Neural progenitor cell (in vitro differentiated cells): ENCODE results near the gene PCNX2.

Source experiments
- EZH2 ChIP-seq: fragments of 200-600 bp; sonication (generic); IDR thresholded peaks from 2 replicates; pipeline ENCODE4 v1.6.1; 2017; ENCODE audit warnings: antibody characterized with exemption, mild to moderate bottlenecking, moderate library complexity
- TF ChIP-seq, protein P1 (sequence below): fragments of 200-600 bp; sonication (generic); IDR thresholded peaks from 2 replicates; pipeline ENCODE4 v1.5.1; 2017; ENCODE audit warnings: antibody characterized with exemption, mild to moderate bottlenecking

DNA sequence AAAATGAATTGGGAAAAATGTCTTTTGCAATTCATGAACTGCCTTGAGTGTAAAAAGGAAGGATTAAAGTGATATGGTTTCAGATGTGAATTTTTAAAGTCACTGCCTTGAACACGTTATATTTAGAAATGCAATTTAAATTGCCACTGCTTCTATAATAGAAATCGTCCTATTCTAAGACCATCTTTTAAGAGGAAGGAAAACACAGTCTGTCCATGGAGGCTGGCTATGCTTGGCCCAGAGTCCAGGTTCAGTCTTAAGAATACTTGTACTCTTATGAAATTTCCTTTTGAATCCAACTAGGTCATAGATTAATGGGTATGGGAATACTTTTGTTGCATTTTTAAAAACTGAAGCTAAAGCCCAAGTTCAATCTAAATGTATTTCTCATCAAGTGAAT lies 86.0 kb downstream of the PCNX2 start:
- TF ChIP-seq, protein P1, sequence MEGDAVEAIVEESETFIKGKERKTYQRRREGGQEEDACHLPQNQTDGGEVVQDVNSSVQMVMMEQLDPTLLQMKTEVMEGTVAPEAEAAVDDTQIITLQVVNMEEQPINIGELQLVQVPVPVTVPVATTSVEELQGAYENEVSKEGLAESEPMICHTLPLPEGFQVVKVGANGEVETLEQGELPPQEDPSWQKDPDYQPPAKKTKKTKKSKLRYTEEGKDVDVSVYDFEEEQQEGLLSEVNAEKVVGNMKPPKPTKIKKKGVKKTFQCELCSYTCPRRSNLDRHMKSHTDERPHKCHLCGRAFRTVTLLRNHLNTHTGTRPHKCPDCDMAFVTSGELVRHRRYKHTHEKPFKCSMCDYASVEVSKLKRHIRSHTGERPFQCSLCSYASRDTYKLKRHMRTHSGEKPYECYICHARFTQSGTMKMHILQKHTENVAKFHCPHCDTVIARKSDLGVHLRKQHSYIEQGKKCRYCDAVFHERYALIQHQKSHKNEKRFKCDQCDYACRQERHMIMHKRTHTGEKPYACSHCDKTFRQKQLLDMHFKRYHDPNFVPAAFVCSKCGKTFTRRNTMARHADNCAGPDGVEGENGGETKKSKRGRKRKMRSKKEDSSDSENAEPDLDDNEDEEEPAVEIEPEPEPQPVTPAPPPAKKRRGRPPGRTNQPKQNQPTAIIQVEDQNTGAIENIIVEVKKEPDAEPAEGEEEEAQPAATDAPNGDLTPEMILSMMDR: no peak
- TF ChIP-seq EZH2: no peak
